OCI-LY3 (cell line): ENCODE data around the gene OR52E4.

Source experiments
- H2AFZ ChIP-seq: fragments of 200-600, 300-600 bp; shearing (Covaris generic); 2 replicates; pipeline ENCODE4 v1.6.0; 2014; ENCODE audit warnings: antibody characterized with exemption, low read depth, low read length
- H3K27ac ChIP-seq: fragments of 200-600, 300-600 bp; sonication (generic); 2 replicates; pipeline ENCODE4 v1.5.1; 2014; ENCODE audit warnings: mild to moderate bottlenecking, low read length, moderate library complexity, mixed read lengths
- H3K27me3 ChIP-seq: fragments of 200-600, 300-600 bp; sonication (generic); 2 replicates; pipeline ENCODE4 v1.6.1; 2014; ENCODE audit warnings: low read depth, low read length, mixed read lengths
- H3K36me3 ChIP-seq: fragments of 200-600, 300-600 bp; sonication (generic); replicated peaks from 2 replicates; pipeline ENCODE3; 2014; ENCODE audit warnings: low read depth, low read length, mixed read lengths
- H3K4me1 ChIP-seq: fragments of 300-600, 200-600 bp; sonication (generic); 2 replicates; pipeline ENCODE4 v1.6.1; 2014; ENCODE audit warnings: low read length, mixed read lengths
- H3K4me2 ChIP-seq: fragments of 200-600, 300-600 bp; sonication (generic); 2 replicates; pipeline ENCODE4 v1.6.1; 2014; ENCODE audit warnings: low read length, mixed read lengths
- H3K4me3 ChIP-seq: fragments of 300-600, 200-600 bp; sonication (generic); 2 replicates; pipeline ENCODE4 v1.5.1; 2014; ENCODE audit warnings: antibody characterized with exemption, mild to moderate bottlenecking, low read length, moderate library complexity
- H3K79me2 ChIP-seq: fragments of 300-600, 200-600 bp; shearing (Covaris generic); 2 replicates; pipeline ENCODE4 v1.6.1; 2014; ENCODE audit warnings: mild to moderate bottlenecking, low read length, mixed read lengths
- H3K9ac ChIP-seq: fragments of 300-600, 200-600 bp; shearing (Covaris generic); 2 replicates; pipeline ENCODE4 v1.6.0; 2014; ENCODE audit warnings: mild to moderate bottlenecking, low read length, moderate library complexity
- H3K9me3 ChIP-seq: fragments of 200-600, 300-600 bp; shearing (Covaris generic); 2 replicates; pipeline ENCODE4 v1.6.1; 2014; ENCODE audit warnings: low read length, mixed read lengths; ENCODE audit not compliant: insufficient read depth
- H4K20me1 ChIP-seq: fragments of 200-600, 300-600 bp; sonication (generic); 2 replicates; pipeline ENCODE4 v1.6.1; 2016; ENCODE audit warnings: low read length, mixed read lengths; ENCODE audit not compliant: insufficient read depth
- EZH2phosphoT487 ChIP-seq: fragments of 200-600 bp; shearing (Covaris generic); IDR thresholded peaks from 2 replicates; pipeline ENCODE4 v1.6.1; 2018; ENCODE audit warnings: antibody characterized with exemption, mixed run types, low read depth
- TF ChIP-seq, protein P1 (sequence below): fragments of 200-600, 300-600 bp; sonication (generic); IDR thresholded peaks from 2 replicates; pipeline ENCODE4 v1.5.1; 2014; ENCODE audit warnings: antibody characterized with exemption, low read length, low read depth

Gene OR52E4

DNA sequence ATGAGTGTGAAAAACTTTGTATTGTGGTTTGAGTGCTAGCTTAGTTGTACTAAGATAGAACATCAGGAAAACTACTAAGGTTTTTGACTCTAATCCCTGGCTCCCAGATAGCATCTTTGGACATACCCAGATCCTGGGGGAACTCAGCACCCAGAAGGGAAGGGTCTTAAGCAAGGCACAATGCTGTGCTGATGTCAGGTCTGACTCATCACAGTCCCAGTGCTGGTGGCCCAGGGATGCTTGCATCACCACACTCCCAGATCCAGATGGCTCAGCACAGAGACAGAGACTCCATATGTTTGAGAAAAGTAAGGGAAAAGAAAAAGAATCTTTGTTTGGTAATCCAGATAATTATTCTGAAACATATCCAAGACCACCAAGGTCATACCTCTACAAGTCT is 43.4 kb downstream of the OR52E4 start:
- no peak for TF ChIP-seq EZH2phosphoT487
- TF ChIP-seq, protein P1, sequence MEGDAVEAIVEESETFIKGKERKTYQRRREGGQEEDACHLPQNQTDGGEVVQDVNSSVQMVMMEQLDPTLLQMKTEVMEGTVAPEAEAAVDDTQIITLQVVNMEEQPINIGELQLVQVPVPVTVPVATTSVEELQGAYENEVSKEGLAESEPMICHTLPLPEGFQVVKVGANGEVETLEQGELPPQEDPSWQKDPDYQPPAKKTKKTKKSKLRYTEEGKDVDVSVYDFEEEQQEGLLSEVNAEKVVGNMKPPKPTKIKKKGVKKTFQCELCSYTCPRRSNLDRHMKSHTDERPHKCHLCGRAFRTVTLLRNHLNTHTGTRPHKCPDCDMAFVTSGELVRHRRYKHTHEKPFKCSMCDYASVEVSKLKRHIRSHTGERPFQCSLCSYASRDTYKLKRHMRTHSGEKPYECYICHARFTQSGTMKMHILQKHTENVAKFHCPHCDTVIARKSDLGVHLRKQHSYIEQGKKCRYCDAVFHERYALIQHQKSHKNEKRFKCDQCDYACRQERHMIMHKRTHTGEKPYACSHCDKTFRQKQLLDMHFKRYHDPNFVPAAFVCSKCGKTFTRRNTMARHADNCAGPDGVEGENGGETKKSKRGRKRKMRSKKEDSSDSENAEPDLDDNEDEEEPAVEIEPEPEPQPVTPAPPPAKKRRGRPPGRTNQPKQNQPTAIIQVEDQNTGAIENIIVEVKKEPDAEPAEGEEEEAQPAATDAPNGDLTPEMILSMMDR: no peak
- Histone ChIP-seq H3K79me2 (no peaks in the 10 kb centered on the region), H3K36me3 (peaks cover 3% of the 10 kb centered on the region), H2AFZ (no peak overlapping the region), H3K27me3 (no peaks in the 10 kb centered on the region), H3K9ac (no peak overlapping the region), H3K4me1 (peaks cover 14% of the 10 kb centered on the region), H3K27ac (no peak overlapping the region), H3K9me3 (0 out of 2 replicates have a peak, but pooled peaks cover 6% of the 10 kb centered on the region), H3K4me3 (no peak overlapping the region), H4K20me1 (no peaks in the 10 kb centered on the region), H3K4me2 (no peak overlapping the region)

DNA sequence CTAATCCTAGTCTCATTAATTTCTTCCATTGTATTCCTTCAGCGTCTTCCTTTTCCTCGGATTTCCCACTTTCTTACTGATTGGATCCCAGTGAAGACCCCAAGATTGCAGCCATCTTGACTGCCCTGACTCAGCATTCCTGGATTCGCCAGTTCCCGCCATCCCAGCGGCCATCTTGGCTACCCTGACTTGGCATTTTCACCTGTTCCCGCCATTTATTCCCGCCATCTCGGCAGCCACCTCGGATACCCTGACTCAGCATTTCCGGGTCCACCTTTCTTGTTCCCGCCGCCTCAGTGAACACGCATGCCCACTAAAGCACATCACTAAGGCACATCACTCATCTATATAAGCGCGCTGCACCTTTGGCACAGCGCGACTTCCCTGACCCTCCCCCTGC is 47.8 kb downstream of the OR52E4 start:
- H3K9me3 ChIP-seq: 0 out of 2 replicates have a peak, but pooled peaks cover 6% of the 10 kb centered on the region
- peaks cover 3% of the 10 kb centered on the region for H3K36me3 ChIP-seq
- no peaks in the 10 kb centered on the region for H3K79me2 ChIP-seq
- no peak overlapping the region for H3K4me2 ChIP-seq
- peaks cover 5% of the 10 kb centered on the region for H3K4me1 ChIP-seq
- no peak overlapping the region for H3K9ac ChIP-seq
- no peak overlapping the region for H3K4me3 ChIP-seq
- no peaks in the 10 kb centered on the region for H3K27me3 ChIP-seq
- no peaks in the 10 kb centered on the region for H4K20me1 ChIP-seq
- no peak overlapping the region for H2AFZ ChIP-seq
- H3K27ac ChIP-seq: no peak overlapping the region
- TF ChIP-seq, protein P1: no peak
- TF ChIP-seq EZH2phosphoT487: no peak

DNA sequence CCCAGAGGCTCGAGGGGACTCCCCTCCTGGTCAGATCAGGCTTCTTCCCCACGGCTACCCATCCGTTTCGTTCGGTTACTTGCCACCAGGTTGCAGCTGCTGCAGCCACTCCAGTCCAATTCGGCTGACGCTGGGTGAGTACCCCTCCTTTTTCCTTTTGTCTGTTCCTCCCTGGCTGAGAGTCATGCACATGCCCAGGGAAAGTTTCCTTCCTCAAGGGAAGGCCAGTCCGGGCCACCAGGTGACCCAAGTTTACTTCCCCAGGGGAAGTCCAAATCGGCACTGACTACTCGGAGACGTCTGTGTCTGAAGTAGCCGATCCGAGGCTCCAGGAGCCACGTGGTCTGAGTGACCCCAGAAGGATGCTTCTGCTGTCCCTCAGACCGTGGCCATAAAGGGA is 48.4 kb downstream of the OR52E4 start:
- Histone ChIP-seq H3K27ac (no peak overlapping the region), H2AFZ (no peak overlapping the region), H3K27me3 (no peaks in the 10 kb centered on the region), H3K4me1 (no peaks in the 10 kb centered on the region; the same call in 1 of the 2 replicates), H3K9me3 (0 out of 2 replicates have a peak, but pooled peaks cover 2% of the 10 kb centered on the region), H3K9ac (no peak overlapping the region), H3K4me3 (no peak overlapping the region), H3K4me2 (no peak overlapping the region), H4K20me1 (no peaks in the 10 kb centered on the region), H3K79me2 (no peaks in the 10 kb centered on the region), H3K36me3 (peaks cover 2% of the 10 kb centered on the region)
- no peak for TF ChIP-seq EZH2phosphoT487
- TF ChIP-seq, protein P1: no peak

DNA sequence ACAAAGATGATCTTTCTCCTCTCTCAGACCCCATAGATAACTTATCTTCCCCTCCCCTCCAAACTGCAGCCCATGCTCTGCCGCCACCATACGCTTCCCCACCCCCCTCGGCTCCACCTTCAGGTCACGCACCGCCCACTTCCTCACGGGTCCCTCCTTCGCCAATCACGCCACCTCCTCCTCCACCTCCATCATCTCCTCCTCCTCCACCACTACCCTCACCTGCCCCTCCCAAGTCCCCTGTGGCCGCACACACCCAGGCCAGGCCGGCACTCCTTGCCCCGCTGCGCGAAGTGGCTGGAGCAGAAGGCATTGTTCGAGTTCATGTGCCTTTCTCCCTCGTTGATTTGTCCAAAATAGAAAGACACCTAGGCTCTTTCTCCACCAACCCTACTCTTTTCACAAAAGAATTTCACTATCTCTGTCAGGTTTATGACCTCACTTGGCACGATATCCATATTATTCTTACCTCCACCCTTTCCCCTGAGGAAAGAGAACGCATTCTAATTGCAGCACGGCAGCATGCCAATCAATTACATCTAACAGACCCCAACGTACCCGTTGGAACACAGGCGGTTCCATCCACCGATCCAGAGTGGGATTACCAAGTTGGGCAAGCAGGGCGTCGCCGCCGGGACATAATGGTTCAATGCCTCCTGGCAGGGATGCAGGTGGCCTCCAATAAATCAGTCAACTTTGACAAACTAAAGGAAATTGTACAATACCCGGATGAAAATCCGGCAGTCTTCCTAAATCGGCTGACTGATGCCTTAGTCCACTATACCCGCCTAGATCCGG is 49.3 kb downstream of the OR52E4 start:
- H3K36me3 ChIP-seq: no peaks in the 10 kb centered on the region
- no peak overlapping the region for H3K27ac ChIP-seq
- no peak overlapping the region for H2AFZ ChIP-seq
- no peak overlapping the region for H3K4me2 ChIP-seq
- H3K9me3 ChIP-seq: no peaks in the 10 kb centered on the region
- H3K9ac ChIP-seq: no peak overlapping the region
- no peaks in the 10 kb centered on the region for H3K27me3 ChIP-seq
- no peak for TF ChIP-seq EZH2phosphoT487
- TF ChIP-seq, protein P1: no peak
- H3K4me1 ChIP-seq: no peaks in the 10 kb centered on the region
- no peak overlapping the region for H3K4me3 ChIP-seq
- H3K79me2 ChIP-seq: no peaks in the 10 kb centered on the region
- H4K20me1 ChIP-seq: no peaks in the 10 kb centered on the region
